Hematopoietic multipotent progenitor cell treated with erythropoietin and hydrocortisone succinate and interleukin-3 and kit ligand, for 8 days (in vitro differentiated cells): Measurements from ENCODE around the gene ABCC4.
"Not testable (repeated sequence)": the region's sequence is repeated elsewhere in the genome, so short reads cannot be mapped to it uniquely, and the experiment has no call there.

Experiments
- DNase-seq: peaks from one replicate; pipeline ENCODE4 v3.0.0-alpha.2; 2015

ABCC4 gene

GRCh38 chr13:95228130-95228529 lies 73.1 kb downstream of the ABCC4 start:
- DNase-seq, result peak; percentile 48

DNA sequence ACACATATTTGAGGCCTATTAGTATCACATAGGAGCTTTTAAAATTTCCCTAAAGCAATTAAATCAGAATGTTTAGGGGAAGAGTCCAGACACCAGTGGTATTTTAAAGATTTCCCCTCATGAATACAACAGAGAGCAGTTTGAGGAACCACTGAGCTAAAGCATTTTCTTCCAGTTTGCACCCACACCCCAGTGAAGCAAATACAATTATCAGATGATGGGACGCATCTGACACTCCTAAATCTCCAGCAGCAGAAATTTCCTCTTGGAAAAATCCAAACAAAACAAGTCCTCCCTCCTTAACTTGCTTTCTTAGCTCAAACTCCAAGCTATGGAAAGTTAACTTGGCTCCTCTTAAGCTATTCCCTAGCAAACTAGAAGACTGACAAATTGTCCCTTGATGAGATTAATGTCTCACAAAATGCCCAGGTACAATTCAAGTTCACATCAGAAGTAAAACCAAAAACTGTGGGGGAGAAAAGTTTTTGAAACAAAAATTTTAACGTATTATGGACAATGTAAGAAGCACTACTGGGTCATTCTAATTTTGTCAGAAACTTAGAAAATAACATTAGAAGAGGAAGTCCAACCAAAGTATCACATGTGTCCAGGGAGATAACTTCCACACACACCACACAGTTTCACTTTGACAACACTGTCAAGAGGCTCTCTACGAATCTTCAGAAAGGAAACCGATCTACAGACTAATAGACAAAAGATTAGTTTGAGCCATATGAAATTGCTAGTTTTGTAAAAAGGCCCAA lies 74.1 kb downstream of the ABCC4 start:
- DNase-seq, result peak; percentile 83

DNA sequence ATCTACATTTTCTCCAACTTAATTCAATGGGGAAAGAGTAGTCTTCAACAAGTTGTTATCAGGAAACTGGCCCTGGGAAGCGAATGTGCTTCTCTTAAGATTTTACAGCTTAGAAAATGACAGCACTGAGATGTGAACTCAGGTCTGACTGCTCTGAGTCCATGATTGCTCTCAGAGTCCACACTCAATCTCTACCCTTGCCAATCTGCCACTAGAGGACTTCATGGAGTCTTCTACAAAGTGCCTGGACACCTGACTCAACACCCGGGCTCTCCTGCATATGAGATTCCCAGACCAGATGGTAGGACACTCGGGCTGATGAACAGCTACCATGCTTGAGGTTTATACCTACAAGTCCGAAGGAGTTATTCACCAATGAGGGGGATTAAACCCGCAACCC lies 74.8 kb downstream of the ABCC4 start:
- DNase-seq, result peak; percentile 15

GRCh38 chr13:95226050-95226449 lies 75.2 kb downstream of the ABCC4 start:
- no peak for DNase-seq

- DNase-seq, result no peak
These were observed 77.2 kb downstream of the ABCC4 start for GRCh38 chr13:95224064-95224463.

- no peak for DNase-seq
These were observed 78.6 kb downstream of the ABCC4 start for GRCh38 chr13:95222733-95223018.

- DNase-seq, result no peak
These were observed 79.1 kb downstream of the ABCC4 start for GRCh38 chr13:95221971-95222732.

- no peak for DNase-seq
These were observed 80.6 kb downstream of the ABCC4 start for GRCh38 chr13:95220611-95221010.

DNA sequence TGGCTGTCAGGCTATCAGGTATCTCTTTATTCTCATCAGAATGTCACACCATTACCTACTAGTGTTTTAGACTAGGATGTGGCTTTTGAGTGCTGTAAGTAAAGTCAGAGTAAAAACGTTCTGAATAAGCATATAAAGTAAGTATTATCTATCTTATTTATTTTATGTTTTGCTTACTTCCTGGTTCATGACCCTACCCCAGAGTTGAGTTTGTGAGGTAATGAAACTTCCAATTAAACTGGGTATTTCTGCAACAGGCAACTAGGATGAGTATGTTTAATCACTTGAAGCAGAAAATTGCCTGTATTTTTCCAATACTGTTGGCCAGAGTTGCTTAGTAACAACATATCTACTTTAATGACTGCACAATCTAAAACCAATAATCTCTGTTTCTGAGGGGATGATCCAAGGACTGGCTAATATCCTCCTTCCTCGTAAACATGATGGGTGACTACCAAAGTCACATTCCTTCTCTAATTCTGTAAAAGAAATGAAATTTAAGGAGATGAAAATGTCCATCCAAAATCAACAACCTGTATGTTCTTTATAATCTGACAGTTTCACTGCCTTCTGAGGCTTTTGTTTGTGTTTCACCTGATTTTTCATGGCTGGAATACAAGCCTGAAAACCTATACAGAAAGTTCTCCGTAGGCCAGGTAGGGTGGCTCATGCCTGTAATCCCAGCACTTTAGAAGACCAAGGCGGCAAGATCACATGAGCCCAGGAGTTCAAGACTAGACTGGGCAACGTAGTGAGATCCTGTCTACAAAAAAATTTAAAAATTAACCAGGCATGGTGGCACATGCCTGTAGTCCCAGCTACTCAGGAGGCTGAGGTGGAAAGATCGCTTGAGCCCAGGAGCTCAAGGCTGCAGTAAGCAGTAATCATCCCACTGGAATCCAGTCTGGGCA lies 83.1 kb downstream of the ABCC4 start:
- no peak for DNase-seq

DNA sequence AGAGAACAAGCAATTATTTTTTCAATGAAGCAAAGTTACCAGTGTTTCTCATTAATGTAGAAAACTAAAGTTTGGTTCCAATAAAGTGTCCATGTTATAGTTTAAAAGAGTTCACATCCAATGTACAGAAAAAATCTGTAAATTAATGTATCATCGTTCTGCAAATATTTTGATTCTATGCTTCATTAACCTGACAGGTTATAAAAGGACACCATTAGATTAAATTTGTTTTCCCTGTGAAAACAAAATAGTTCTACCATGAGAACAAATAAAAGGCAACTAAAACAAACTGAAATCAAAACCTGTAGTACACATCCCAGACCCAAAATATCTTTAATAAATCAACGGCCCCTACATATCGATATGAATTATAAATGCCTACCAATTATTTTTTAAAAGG lies 85.1 kb downstream of the ABCC4 start:
- no peak for DNase-seq

DNA sequence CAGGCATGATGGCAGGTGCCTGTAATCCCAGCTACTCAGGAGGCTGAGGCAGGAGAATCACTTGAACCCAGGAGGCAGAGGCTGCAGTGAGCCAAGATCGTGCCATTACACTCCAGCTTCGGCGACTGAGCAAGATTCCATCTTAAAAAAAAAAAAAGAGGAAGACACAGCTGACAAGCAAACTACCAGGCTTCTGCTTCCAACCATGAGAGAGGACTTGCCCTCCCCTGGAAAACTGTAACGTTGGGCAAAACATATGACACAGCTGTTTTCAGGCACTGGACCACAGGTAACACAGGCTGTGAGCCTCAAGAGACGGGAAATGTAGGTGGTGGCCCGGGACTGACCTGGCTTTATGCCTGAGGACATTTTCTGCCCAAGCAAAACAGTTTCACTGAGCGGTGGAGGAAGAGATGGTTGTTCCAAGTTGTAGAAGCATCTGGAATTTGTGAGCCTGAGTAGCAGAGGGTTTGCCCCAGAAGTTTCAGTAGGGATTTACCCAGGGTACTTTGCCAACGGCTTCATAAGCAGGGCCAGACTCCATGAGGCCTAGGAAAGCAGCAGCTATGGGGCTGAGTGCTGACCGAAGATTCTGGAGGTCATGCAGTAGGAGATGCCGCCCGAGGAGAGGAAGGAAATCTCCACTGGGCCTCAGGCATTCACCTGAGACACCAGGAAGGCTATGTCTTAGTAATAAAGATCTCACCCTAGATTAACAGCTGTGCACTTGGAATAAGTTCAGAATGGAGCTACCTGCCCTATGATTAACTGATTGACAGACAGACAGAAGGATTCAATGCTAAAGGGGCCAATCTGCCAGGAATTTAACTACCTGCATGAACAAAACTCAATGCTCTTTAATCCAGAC lies 88.0 kb downstream of the ABCC4 start:
- no peak for DNase-seq

GRCh38 chr13:95209109-95209508 lies 92.1 kb downstream of the ABCC4 start:
- DNase-seq, result peak; percentile 65

- peak; percentile 21 for DNase-seq
These were observed 93.4 kb downstream of the ABCC4 start for GRCh38 chr13:95207769-95208366.

DNA sequence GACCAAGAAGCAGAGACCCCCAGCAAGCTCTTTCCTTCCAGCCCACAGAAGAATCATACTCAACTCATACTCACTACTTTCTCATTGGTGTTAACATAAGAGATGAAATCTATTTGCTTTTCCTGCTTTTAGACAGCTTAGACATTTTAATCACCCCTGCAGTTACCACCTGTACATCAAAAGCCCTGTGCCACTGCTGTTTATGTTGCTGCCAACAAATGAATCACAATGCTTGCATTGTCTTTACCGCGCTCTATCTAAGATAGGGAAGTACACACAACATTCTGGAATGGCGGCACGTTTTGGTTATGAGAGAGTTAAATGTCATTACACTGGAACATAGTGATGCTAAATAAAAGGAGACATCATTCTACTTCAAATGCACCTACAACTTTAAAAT lies 95.1 kb downstream of the ABCC4 start:
- DNase-seq, result no peak

DNA sequence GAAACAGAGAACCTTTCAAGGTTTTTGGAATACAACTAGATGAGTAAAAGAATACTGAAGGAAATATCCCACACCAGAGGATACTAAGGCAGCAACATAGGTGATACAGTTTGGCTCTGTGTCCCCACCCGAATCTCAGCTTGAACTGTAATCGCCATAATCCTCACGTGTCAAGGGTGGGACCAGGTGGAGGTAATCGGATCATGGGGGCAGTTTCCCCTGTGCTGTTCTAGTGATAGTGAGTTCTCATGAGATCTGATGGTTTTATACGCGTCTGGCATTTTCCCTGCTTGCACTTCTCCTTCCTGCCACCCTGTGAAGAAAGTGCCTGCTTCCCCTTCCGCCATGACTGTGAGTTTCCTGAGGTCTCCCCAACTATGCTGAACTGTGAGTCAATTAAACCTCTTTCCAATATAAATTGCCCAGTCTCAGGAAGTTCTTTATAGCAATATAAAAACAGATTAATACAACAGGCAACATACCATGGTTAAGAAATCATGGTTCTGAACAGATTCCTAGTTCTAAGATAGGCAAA lies 97.0 kb downstream of the ABCC4 start:
- no peak for DNase-seq

DNA sequence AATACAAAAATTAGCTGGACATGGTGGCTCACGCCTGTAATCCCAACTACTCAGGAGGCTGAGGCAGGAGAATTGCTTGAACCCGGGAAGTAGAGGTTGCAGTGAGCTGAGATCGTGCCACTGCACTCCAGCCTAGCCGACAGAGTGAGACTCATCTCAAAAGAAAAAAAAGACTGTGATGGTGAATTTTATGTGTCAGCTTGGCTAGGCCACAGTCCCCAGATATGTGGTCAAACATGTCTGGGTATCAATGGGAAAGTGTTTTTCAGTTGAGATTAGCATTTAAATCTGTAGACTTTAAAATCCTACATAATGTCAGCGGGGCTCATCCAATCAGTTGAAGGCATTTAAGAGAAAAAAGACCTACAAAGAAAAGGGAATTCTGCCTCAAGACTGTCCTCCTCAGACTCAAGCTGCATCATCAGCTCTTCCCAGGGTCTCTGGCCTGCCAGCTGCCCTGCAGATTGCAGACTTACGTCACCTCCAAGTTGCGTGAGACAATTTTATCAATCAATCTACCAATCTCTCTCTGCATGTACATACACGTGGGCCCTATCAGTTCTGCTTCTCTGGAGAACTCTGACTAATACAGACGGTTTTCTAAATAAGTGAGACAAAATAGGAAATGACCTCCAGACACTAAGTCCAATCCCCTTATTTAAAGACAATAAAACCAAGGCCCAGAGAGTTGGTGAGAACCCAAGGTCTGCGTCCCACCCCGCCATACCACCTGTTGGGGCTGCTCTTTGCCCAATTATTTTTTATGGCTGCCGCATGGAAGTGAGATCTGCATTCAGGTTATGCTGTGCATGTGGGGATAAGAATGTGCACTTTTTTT lies 99.2 kb downstream of the ABCC4 start:
- peak; percentile 82 for DNase-seq

DNA sequence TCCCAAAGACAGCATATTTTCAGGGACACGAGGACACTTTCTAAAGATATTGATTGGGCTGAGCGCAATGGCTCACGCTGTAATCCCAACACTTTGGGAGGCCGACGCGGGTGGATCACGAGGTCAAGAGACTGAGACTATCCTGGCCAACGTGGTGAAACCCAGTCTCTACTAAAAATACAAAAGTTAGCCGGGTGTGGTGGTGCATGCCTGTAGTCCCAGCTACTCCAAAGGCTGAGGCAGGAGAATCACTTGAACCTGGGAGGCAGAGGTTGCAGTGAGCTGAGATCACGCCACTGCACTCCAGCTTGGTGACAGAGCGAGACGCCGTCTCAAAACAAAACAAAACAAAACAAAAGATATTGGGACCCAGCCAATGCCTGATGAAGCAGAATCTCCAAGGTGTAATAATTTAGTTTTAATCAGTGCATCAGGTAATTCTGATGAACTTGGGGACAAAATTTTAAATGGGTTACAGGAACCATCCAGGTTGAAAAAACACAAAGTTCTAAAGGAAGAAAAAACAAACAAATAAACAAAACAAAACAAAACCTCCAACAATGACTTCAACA lies 100.8 kb downstream of the ABCC4 start:
- DNase-seq, result not testable (repeated sequence)

DNA sequence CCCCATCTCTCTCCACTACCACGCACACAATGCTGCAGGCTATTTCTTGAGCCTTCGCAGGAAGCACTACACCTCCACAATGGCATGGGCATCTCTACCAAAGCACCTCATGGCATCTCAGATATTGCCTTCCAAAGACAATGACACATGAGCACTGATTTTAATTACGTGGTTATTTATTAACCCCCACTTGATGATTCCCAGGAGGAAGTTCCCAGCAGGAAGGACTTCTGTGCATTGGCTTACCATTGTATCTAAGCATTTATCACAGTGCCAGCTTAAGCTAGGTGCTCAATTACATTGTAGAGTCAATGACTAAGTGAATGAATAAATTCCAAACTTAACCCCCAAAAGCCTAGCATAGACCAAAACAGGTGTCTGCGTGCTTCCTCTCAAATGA lies 101.4 kb downstream of the ABCC4 start:
- no peak for DNase-seq

DNA sequence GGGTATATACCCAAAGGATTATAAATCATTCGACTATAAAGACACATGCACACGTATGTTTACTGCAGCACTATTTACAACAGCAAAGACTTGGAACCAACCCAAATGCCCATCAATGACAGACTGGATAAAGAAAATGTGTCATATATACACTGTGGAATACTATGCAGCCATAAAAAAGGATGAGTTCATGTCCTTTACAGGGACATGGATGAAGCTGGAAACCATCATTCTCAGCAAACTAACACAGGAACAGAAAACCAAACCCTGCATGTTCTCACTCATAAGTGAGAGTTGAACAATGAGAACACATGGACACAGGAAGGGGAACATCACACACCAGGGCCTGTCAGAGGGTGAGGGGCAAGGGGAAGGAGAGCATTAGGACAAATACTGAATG lies 102.6 kb downstream of the ABCC4 start:
- not testable (repeated sequence) for DNase-seq

DNA sequence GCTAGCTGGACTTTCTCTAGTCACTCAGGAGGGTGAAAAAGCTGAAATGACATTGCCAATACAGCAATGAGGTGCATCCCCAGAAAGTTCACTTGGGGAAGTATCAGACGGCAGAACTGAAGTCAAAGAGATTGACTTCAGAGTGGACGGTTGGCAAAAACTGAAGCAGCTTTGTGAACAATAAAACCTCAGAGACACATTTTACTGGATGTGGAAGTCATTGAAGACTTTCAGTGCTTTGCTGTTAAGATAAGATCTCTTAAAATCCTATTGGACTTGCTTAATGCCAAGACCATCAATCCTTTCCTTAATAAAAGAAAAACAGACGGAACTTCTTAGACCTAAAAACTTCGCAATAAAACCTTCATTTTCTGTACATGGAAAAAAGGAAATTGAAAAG lies 103.7 kb downstream of the ABCC4 start:
- DNase-seq, result no peak

- no peak for DNase-seq
These were observed 106.1 kb downstream of the ABCC4 start for GRCh38 chr13:95195146-95195545.
